ENCODE data around the gene ARMC7.

GRCh38 chr17:75108193-75108592 lies 1.6 kb upstream of the ARMC7 start:
- TF ChIP-seq POLR2A (IDR thresholded peaks at IDR 0.05; ENCODE audit: low read depth) (no peak), EP300 (IDR thresholded peaks at IDR 0.05) (no peak), POLR2AphosphoS5 (IDR thresholded peaks at IDR 0.05) (no peak)
- TF ChIP-seq, protein P1, sequence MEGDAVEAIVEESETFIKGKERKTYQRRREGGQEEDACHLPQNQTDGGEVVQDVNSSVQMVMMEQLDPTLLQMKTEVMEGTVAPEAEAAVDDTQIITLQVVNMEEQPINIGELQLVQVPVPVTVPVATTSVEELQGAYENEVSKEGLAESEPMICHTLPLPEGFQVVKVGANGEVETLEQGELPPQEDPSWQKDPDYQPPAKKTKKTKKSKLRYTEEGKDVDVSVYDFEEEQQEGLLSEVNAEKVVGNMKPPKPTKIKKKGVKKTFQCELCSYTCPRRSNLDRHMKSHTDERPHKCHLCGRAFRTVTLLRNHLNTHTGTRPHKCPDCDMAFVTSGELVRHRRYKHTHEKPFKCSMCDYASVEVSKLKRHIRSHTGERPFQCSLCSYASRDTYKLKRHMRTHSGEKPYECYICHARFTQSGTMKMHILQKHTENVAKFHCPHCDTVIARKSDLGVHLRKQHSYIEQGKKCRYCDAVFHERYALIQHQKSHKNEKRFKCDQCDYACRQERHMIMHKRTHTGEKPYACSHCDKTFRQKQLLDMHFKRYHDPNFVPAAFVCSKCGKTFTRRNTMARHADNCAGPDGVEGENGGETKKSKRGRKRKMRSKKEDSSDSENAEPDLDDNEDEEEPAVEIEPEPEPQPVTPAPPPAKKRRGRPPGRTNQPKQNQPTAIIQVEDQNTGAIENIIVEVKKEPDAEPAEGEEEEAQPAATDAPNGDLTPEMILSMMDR (IDR thresholded peaks at IDR 0.05), result no peak

All from esophagus muscularis mucosa (tissue), 4 donors.